ENCODE data around the gene PDE4D.

The PDE4D gene

DNA sequence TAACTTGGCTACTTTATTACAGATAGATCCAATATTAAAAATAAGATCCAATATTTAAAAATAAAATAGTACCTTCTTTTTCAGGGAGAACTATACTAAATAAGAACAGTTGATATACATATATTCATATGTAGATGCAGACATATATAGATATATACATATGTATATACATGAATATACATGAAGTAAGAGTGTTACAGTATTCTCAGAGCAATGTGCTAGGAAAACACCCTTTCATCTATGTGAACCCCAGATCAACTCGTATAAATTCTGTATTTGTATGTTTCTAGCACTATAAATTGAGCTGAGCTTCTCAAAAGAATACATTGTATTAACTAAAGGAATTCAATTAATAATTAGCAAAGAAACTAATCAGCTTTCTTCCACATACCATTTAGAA lies 287.6 kb downstream of the PDE4D start:
- DNase-seq (ENCODE audit: low read depth): no peak
- no peak overlapping the region for H3K4me3 ChIP-seq (ENCODE audit: low read length)
- TF ChIP-seq, protein P1, sequence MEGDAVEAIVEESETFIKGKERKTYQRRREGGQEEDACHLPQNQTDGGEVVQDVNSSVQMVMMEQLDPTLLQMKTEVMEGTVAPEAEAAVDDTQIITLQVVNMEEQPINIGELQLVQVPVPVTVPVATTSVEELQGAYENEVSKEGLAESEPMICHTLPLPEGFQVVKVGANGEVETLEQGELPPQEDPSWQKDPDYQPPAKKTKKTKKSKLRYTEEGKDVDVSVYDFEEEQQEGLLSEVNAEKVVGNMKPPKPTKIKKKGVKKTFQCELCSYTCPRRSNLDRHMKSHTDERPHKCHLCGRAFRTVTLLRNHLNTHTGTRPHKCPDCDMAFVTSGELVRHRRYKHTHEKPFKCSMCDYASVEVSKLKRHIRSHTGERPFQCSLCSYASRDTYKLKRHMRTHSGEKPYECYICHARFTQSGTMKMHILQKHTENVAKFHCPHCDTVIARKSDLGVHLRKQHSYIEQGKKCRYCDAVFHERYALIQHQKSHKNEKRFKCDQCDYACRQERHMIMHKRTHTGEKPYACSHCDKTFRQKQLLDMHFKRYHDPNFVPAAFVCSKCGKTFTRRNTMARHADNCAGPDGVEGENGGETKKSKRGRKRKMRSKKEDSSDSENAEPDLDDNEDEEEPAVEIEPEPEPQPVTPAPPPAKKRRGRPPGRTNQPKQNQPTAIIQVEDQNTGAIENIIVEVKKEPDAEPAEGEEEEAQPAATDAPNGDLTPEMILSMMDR (IDR thresholded peaks at IDR 0.05; ENCODE audit: insufficient read depth, low read depth, low read length, missing control alignments): no peak

DNA sequence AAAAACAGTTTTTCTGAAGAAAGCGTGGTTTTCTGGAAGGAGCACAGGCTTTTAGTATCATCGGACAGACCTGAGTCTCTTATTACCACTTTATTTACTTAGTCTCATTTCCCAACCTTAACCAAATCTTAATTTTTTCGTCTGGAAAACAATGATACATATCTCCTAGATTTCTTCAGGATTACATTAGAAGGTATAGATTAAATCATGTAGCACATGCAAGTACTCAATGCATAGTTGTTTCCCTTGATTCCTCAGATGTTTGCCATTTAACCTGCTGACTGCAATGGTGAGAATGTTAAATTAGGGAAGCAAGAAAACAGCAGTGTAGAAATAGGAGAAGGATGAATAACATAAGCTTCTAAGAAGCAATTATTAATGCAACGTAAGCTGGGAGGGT lies 289.4 kb downstream of the PDE4D start:
- H3K4me3 ChIP-seq (ENCODE audit: low read length): no peak overlapping the region
- TF ChIP-seq, protein P1 (IDR thresholded peaks at IDR 0.05; ENCODE audit: insufficient read depth, low read depth, low read length, missing control alignments): no peak

DNA sequence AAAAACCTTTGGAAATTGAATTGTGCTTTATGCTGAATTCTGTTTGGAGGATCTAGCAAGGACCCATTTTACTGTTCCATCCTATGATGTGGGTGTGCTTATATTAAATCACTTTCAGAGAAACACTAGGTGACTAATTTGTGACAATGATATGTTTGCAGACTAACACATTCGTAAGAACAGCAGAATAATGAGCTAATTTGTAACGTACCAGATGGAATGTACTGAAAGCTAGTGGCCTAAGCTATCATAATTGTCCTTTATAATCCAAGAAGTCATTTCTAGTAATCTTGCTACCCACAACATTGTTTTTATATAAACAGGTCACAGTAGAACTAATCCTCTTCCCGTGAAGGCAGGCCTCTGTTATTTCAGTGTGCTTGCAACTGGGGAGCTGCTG lies 292.5 kb downstream of the PDE4D start:
- DNase-seq (ENCODE audit: low read depth): no peak
- TF ChIP-seq, protein P1 (IDR thresholded peaks at IDR 0.05; ENCODE audit: insufficient read depth, low read depth, low read length, missing control alignments): no peak
- H3K4me3 ChIP-seq (ENCODE audit: low read length): no peak overlapping the region

More for the DNA sequence above, 289.4 kb downstream of the PDE4D start:
- no peak for DNase-seq (ENCODE audit: low read depth)

DNA sequence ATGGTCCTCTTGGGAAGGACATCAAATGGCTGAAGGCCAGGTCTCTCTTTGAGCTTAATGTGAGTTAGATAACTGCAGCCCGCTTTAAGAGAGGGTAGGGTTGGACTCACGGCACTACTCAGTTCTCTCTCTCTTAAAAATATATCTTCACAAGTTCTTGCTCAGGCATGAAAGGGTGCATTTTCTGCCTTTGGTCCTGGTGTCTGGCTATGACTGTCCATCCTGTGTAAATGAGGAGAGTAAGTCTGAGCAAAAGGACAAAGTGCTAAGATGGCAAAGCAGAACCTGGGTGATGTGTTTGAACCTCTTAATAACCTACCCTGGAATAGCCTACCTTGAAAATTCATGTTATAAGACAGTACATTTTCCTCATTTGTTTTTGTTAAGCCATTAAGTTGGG lies 293.4 kb downstream of the PDE4D start:
- TF ChIP-seq, protein P1 (IDR thresholded peaks at IDR 0.05; ENCODE audit: insufficient read depth, low read depth, low read length, missing control alignments): no peak
- DNase-seq (ENCODE audit: low read depth): no peak

DNA sequence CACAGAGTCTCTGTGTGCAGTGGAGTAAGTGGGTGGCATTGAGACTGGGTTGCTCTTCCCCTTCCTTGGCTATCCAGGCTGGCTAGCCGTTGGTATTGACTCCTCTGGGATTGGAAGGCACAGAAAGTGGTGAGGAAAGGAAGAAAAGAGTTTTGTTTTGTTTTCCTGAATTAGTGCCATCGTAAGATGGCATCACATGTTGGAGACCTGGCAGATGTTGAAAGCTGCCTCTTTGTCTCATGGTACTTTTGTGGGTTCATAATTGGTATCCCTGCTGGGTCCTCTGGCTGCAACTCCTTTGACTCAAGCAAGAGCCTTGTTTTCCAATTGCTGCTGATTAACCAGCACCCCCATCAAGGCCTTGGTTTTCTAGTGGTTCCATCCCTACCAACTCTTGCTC lies 293.8 kb downstream of the PDE4D start:
- H3K4me3 ChIP-seq (ENCODE audit: low read length): no peak overlapping the region
- TF ChIP-seq, protein P1 (IDR thresholded peaks at IDR 0.05; ENCODE audit: insufficient read depth, low read depth, low read length, missing control alignments): no peak
- DNase-seq (ENCODE audit: low read depth): no peak

More for the DNA sequence above, 293.4 kb downstream of the PDE4D start:
- no peak overlapping the region for H3K4me3 ChIP-seq (ENCODE audit: low read length)

DNA sequence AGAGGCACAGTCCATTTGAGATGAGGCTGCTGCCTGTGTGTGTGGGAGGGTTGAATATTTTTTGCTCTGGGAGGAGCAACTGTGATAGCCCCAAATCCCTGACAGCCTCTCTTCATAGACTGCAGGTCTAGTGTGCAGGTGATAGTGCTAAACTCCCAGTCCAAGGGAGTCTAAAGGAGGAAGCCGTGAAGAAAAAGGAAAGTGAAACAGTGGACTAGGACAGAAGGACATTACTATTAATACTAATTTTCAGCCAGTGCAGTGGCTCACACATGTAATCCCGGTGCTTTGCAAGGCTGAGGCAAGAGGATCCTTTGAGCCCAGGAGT lies 295.0 kb downstream of the PDE4D start:
- H3K4me3 ChIP-seq (ENCODE audit: low read length): no peak overlapping the region
- no peak for DNase-seq (ENCODE audit: low read depth)
- TF ChIP-seq, protein P1 (IDR thresholded peaks at IDR 0.05; ENCODE audit: insufficient read depth, low read depth, low read length, missing control alignments): no peak

DNA sequence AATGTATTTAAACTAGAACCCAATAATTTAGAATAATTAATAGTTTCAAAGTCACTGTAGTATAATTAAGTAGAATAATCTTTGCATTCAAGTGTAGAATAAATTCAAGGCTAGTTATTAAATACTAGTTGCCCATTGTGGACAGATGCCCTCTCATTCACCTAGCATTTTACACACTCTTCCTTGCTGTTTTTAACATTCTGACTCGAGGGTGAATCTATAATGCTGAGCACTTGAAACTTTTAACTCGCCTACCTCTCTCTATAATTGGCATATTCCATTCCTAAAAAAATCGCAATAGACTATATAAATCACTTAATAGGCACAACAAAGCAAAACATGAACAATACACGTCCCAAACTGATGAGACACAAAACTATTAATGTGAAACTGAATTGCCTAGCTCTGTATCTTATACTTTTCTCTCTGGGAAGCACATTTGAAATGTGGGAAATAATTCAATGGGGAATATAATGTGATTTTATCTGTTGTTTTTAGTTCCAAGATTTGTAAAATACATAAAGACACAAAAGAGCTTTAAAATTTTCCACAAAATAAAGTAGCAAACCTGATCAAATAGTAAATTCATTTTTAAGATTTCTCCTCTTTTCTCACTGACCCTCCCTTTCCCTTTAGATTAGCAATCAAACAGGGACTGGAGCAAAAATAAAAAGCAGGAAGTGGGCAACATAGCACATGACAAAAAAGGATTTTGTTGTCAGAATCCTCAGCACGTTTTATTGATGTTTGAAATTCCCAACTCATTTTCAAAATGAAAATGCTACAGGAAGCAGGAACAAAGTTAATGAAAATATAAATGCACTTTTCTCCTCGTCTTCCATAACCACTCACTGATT lies 295.6 kb downstream of the PDE4D start:
- TF ChIP-seq, protein P1 (IDR thresholded peaks at IDR 0.05; ENCODE audit: insufficient read depth, low read depth, low read length, missing control alignments): no peak
- no peak for DNase-seq (ENCODE audit: low read depth)
- no peak overlapping the region for H3K4me3 ChIP-seq (ENCODE audit: low read length)

Data from epithelial cell of esophagus (primary cell).